ENCODE measurements around the gene CNDP2.
A peak's percentile ranks its signal among the peaks of the same experiment; 100 is the strongest.

The CNDP2 gene

DNA sequence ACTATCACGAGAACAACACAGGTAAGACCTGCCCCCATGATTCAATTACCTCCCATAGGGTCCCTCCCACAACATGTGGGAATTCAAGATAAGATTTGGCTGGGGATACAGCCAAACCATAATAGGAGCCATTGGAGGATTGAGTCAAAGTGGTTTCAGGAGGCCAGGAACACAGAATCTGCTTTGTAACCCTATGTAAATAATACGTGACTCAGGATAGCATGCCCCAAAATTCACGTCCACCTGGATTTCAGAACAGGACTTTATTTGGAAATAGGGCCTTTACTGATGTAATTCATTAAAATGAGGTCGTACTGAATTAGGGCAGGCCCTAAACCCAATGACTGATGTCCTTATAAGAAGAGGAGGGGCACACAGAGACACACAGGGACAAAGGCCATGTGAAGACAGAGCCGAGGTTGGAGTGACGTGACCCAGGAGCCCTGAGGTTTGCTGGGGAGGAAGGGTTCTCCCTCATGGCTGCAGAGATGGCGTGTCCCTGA, 16.0 kb upstream of the CNDP2 start:
- Mint-ChIP-seq H3K4me1 (ENCODE audit: low read depth) (peaks cover 6% of the 10 kb centered on the region), H3K27ac (no peak overlapping the region), H3K4me3 (no peak overlapping the region), H3K27me3 (ENCODE audit: low read depth) (peaks cover 10% of the 10 kb centered on the region), H3K9me3 (no peaks in the 10 kb centered on the region), H3K36me3 (ENCODE audit: low read depth) (no peaks in the 10 kb centered on the region)
- no peak for DNase-seq (ENCODE audit: low spot score)

DNA sequence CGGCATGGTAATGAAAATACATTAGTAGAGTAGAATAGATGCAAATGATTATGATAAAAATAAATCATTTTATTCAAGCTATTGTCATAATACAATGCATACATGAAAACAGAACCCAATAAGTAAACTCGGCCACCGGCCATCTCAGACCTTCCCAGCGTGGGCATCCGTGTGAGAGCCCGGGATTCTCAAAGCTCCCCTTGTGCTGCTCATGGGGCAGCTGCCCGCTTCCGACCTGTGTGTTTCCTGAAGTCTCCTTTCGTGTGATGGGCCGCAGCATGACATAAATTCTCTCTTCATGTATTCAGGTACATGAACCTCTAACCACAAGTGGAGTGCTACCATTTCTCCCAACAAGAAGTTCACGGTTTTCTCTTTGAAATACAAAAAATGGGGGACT, 13.5 kb upstream of the CNDP2 start:
- Mint-ChIP-seq H3K4me3 (no peak overlapping the region), H3K27ac (no peak overlapping the region), H3K36me3 (ENCODE audit: low read depth) (no peaks in the 10 kb centered on the region), H3K27me3 (ENCODE audit: low read depth) (peaks cover 20% of the 10 kb centered on the region), H3K9me3 (no peaks in the 10 kb centered on the region), H3K4me1 (ENCODE audit: low read depth) (peaks cover 10% of the 10 kb centered on the region)
- no peak for DNase-seq (ENCODE audit: low spot score)

DNA sequence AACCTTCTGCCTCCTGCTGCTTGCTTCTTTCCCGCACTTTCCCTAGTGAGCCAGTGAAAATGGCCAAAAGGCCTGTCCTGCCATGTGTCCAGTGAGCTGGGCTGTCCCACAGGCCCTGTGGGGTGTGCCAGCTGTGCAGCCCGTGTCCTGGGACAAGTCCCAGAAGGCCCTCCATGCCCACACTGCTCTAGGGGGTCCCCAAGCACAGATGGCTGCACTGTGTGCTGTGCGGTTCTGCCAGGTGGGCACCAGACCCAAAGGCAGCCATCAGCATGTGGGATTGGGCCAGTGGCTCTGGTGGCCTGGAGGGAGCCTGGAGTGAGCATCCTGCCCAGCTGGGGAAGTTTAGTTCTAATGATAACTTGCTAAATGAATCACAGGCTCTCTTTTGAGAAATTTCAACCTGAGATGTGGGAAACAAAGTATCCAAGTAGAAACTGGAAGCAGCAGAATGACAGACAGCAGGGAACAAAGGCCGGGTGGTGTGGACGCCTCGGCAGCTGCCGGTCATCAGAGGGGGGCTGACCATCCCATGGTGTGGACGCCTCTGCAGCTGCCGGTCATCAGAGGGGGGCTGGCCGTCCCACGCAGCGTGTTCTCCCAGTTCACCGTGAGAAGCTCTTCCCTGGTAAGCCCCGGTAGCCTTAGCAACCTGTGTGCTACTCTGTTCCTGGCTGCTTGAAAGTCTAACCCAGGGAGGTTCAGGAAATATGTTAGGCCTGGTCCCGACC, 9.9 kb upstream of the CNDP2 start:
- DNase-seq (ENCODE audit: low spot score), result no peak
- no peak overlapping the region for H3K27ac Mint-ChIP-seq
- H3K4me3 Mint-ChIP-seq, result no peak overlapping the region
- peaks cover 18% of the 10 kb centered on the region for H3K27me3 Mint-ChIP-seq (ENCODE audit: low read depth)
- no peaks in the 10 kb centered on the region for H3K36me3 Mint-ChIP-seq (ENCODE audit: low read depth)
- no peaks in the 10 kb centered on the region for H3K9me3 Mint-ChIP-seq
- peaks cover 10% of the 10 kb centered on the region for H3K4me1 Mint-ChIP-seq (ENCODE audit: low read depth)

DNA sequence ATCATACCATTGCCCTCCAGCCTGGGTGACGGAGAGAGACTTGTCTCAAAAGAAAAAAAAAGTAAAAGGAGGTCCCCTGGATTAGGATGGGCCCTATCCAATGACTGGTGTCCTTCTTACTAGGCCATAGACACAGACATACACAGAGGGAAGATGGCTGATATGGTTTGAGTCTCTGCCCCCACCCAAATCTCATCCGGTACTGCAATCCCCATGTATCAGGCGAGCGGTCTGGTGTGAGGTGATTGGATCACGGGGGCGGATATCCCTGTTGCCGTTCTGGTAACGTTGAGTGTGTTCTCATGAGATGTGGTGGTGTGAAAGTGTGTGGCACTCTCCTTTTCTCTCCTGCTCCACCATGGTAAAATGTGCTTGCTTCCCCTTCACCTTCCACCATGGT, 7.8 kb upstream of the CNDP2 start:
- peaks cover 10% of the 10 kb centered on the region for H3K4me1 Mint-ChIP-seq (ENCODE audit: low read depth)
- no peak overlapping the region for H3K27ac Mint-ChIP-seq

DNA sequence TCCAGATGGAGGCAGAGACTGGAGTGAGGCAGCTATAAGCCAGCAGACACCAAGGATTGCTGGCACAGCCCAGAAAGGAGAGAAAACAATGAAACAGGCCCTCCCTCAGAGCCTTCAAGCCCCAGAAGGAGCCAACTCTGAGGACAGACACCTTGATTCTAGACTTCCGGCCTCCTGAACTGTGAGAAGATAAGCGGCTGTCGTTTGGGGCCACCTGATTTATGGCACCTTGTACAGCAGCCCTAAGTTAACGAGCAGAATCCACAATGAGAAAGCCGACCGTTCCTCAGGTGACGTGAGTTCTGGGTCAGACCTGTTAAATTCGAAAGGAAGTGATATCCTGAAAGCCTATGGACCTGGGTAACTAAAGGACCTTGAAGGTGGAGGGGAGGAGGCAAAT, 7.3 kb upstream of the CNDP2 start:
- Mint-ChIP-seq H3K27ac (no peak overlapping the region), H3K36me3 (ENCODE audit: low read depth) (no peaks in the 10 kb centered on the region), H3K27me3 (ENCODE audit: low read depth) (peaks cover 25% of the 10 kb centered on the region), H3K4me1 (ENCODE audit: low read depth) (peaks cover 13% of the 10 kb centered on the region), H3K9me3 (no peaks in the 10 kb centered on the region), H3K4me3 (no peak overlapping the region)
- no peak for DNase-seq (ENCODE audit: low spot score)

More for the DNA sequence above, 7.8 kb upstream of the CNDP2 start:
- Mint-ChIP-seq H3K36me3 (ENCODE audit: low read depth) (no peaks in the 10 kb centered on the region), H3K9me3 (no peaks in the 10 kb centered on the region), H3K27me3 (ENCODE audit: low read depth) (peaks cover 21% of the 10 kb centered on the region), H3K4me3 (no peak overlapping the region)
- DNase-seq (ENCODE audit: low spot score), result no peak

DNA sequence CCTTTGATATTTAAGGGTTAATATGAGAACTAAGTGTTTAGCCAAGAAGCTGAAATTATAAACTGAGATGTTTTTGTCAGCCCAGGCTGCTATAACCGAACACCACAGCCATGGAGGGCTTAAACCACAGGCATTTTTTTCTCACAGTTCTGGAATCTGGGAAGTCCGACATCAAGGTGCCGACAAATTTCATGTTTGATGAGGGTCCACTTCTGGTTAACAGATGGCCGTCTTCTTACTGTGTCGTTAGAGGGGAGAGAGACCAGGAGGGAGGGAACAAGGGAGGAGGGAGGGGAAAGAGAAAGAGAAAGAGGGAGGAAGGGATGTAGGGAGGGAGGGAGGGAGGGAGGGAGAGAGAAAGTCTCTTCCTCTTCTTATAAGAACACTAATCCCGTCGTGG, 6.5 kb upstream of the CNDP2 start:
- DNase-seq (ENCODE audit: low spot score), result no peak
- Mint-ChIP-seq H3K4me3 (no peak overlapping the region), H3K9me3 (no peaks in the 10 kb centered on the region), H3K4me1 (ENCODE audit: low read depth) (peaks cover 10% of the 10 kb centered on the region), H3K36me3 (ENCODE audit: low read depth) (no peaks in the 10 kb centered on the region), H3K27me3 (ENCODE audit: low read depth) (peaks cover 25% of the 10 kb centered on the region), H3K27ac (no peak overlapping the region)

DNA sequence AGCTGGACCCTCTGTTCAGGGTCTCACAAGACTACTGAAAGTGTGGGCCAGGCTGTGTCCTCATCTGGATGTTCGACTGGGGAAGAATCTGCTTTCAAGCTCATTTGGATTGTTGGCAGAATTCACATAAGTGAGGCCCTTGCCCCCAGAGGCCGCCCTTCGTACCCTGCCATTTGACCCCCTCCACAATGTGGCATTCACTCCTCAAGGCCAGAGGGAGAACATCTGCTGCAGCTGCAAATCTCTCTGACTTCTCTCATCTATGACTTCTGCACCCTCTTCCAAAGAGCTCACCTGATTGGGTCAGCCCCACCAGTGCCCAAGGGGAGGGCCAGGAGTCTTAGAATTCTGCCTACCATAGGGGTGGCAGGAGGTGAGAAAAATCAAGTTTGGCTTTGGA, 3.9 kb upstream of the CNDP2 start:
- Mint-ChIP-seq H3K9me3 (no peaks in the 10 kb centered on the region), H3K27ac (no peak overlapping the region), H3K36me3 (ENCODE audit: low read depth) (peaks cover 5% of the 10 kb centered on the region), H3K27me3 (ENCODE audit: low read depth) (peaks cover 19% of the 10 kb centered on the region), H3K4me3 (no peak overlapping the region), H3K4me1 (ENCODE audit: low read depth) (peaks cover 12% of the 10 kb centered on the region)
- DNase-seq (ENCODE audit: low spot score), result no peak

DNA sequence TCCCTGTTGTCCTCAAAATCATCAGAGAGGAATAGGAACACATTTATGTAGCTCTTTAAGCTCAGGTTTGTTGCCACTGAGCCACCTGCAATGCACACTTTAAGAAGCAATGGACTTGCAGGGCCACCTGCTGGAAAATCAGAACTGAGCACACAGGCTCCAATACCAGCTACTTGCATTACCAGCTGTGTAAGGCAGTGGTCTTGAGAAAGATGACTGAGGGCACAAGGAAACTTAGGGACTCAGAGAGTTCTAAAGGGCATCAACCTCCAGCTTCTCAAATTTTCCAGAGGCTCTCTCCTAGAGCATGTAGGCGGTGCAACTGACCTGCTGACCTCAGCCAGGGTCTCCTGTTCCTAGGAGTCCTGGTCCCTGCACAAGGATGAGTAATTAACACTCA, 2.5 kb upstream of the CNDP2 start:
- no peaks in the 10 kb centered on the region for H3K9me3 Mint-ChIP-seq
- peaks cover 19% of the 10 kb centered on the region for H3K27me3 Mint-ChIP-seq (ENCODE audit: low read depth)
- H3K36me3 Mint-ChIP-seq (ENCODE audit: low read depth), result peaks cover 11% of the 10 kb centered on the region
- no peak overlapping the region for H3K4me3 Mint-ChIP-seq
- no peak overlapping the region for H3K27ac Mint-ChIP-seq
- H3K4me1 Mint-ChIP-seq (ENCODE audit: low read depth), result peaks cover 23% of the 10 kb centered on the region
- DNase-seq (ENCODE audit: low spot score), result peak; percentile 43

DNA sequence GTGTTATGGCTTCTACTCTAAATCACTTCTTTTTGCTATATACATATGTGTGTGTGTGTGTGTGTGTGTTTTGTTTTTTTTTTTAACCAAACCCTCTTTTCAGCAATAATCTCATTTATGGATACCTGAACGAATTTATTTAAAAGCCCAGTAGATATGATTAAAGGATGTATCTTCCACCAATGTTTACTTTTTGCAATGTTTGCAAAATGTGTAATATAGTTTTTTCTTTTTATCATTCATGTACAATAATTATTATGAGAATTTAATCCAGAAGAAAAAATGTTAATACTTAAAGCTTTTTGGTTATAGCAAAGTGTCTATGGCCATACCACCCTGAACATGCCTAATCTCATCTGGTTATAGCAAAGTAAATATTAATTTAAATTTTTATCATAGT, 1.6 kb upstream of the CNDP2 start:
- Mint-ChIP-seq H3K9me3 (no peaks in the 10 kb centered on the region), H3K27ac (no peak overlapping the region), H3K4me3 (peak overlapping the region; percentile 26), H3K4me1 (ENCODE audit: low read depth) (peaks cover 28% of the 10 kb centered on the region), H3K36me3 (ENCODE audit: low read depth) (peaks cover 11% of the 10 kb centered on the region), H3K27me3 (ENCODE audit: low read depth) (peaks cover 19% of the 10 kb centered on the region)
- no peak for DNase-seq (ENCODE audit: low spot score)

DNA sequence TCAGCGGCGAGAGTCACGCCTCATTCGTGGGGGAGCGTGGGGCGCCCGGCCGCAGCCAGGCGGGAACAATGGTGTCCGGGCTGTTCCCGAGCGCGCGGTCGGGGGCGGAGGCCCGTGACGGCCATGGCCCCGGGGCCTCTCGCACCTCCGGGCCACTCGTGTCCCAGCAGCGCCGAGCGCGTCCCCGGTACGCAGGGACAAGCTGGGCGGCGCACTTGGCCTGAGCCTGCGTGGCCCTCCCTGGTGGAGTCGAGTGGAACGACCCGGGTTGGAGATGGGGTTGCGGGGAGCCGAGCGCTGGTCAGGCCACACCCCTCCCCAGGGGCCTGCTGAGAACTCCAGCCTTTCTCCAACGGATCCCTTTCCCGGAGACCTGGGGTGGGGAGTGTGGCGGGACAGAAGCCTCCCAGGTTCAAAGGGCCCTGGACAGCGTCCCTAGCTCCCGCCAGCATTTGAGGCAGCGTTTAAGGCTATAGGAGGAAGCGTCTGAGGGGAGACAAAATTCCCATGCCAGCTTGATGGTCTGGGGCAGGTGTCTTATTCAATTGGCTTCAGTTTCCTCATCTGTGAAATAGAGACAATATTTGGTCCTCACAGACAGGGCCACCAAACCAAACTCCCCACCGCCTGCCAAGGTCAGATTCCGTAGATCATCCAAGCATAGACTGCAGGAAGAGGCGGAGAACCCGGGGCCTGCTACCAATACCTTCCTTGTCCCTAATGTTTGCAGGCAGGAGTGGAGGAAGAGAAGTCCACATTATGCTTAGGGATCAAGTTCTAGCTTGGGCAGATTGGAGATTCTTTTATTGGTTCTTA, 553 bp downstream of the CNDP2 start:
- Mint-ChIP-seq H3K4me3 (peak overlapping the region; percentile 89), H3K27ac (peak overlapping the region; percentile 92), H3K27me3 (ENCODE audit: low read depth) (peaks cover 17% of the 10 kb centered on the region), H3K9me3 (no peaks in the 10 kb centered on the region), H3K36me3 (ENCODE audit: low read depth) (peaks cover 29% of the 10 kb centered on the region), H3K4me1 (ENCODE audit: low read depth) (peaks cover 43% of the 10 kb centered on the region)
- no peak for DNase-seq (ENCODE audit: low spot score)

DNA sequence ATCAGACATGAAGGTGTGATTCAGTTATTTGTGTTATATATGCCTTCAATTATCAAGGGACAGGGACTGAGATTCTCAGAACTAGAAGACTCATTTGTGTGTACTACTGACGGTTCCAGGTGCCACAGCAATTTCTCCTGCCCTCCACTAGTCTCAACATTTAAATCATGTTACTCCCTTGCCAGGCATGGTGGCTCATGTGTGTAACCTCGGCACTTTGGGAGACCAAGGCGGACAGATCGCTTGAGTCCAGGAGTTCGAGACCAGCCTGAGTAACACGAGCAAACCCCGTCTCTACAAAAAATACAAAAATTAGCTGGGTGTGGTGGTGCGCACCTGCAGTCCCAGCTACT, 1.1 kb downstream of the CNDP2 start:
- H3K4me1 Mint-ChIP-seq (ENCODE audit: low read depth), result peaks cover 43% of the 10 kb centered on the region

DNA sequence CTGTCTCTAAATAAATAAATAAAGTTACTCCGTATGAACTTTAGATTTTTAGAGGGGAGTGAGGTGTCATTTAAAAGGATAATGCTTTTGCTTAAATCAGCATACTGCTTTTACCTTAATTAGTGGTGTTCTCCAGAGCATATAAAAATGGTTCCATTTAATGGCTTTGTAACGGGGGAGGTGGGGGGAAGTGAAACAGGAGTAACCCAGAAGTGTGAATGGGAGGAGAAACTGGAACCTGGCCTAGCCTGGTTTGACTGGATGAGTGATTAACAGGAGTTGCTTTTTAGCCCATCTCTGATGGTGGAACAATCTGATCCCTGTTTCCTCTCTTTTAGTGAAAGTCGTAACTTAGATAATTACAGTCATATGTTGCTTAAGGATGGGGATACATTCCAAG, 1.6 kb downstream of the CNDP2 start:
- H3K4me1 Mint-ChIP-seq (ENCODE audit: low read depth), result peaks cover 43% of the 10 kb centered on the region
- DNase-seq (ENCODE audit: low spot score), result no peak
- peaks cover 10% of the 10 kb centered on the region for H3K27me3 Mint-ChIP-seq (ENCODE audit: low read depth)
- peak overlapping the region; percentile 89 for H3K4me3 Mint-ChIP-seq
- no peaks in the 10 kb centered on the region for H3K9me3 Mint-ChIP-seq
- peaks cover 37% of the 10 kb centered on the region for H3K36me3 Mint-ChIP-seq (ENCODE audit: low read depth)
- H3K27ac Mint-ChIP-seq, result peak overlapping the region; percentile 62

More for the DNA sequence above, 1.1 kb downstream of the CNDP2 start:
- Mint-ChIP-seq H3K27ac (peak overlapping the region; percentile 62), H3K36me3 (ENCODE audit: low read depth) (peaks cover 34% of the 10 kb centered on the region), H3K9me3 (no peaks in the 10 kb centered on the region), H3K4me3 (peak overlapping the region; percentile 89), H3K27me3 (ENCODE audit: low read depth) (peaks cover 12% of the 10 kb centered on the region)
- DNase-seq (ENCODE audit: low spot score), result no peak

DNA sequence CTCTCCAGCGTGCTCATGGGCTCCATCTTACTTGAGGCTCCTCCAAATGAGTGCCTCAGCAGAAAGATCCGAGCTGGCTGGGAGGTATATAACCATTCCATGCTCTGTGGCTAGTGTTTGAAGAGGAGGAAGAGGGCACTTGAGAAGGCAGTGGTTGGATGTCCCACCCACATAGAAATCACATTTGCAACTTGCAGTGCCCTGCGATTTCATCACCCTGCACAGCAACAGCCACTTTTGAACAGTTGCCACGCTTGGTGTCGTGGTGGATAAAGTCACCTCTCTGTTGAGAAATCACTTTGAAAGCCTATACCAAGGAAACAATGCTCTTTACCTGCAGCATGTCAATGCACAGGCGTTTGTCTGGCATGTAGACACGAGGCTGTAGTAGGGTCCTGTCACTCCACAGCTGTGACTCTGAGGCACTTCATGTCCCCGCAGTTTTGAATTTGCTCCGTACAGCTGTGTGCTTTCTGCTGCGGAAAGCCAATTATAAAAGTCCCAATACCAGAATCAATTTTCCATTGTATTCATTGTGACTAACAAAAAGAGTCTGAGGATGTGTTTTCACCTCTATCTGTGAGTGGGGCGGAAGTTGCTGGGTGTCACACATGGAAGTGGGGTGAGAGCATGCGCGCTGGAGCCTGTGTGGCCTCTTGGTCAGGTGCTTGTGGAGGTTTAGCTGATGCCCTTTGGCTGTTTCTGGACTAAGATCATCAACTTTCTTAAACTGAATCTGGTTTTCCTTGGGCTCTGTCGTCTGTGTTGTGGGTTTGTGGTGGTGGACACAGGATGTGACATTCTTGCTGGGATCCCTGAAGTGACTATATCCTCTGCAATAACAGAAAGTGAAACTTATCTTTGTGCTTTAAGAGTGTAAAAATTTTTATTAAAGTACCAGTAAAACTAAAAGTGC, 2.8 kb downstream of the CNDP2 start:
- Mint-ChIP-seq H3K4me3 (peak overlapping the region; percentile 89), H3K27ac (peak overlapping the region; percentile 95), H3K9me3 (no peaks in the 10 kb centered on the region), H3K36me3 (ENCODE audit: low read depth) (peaks cover 44% of the 10 kb centered on the region), H3K4me1 (ENCODE audit: low read depth) (peaks cover 40% of the 10 kb centered on the region), H3K27me3 (ENCODE audit: low read depth) (peaks cover 7% of the 10 kb centered on the region)
- peak; percentile 88 for DNase-seq (ENCODE audit: low spot score)

Data from T-helper 2 cell treated with Interferon-gamma antibody and Interleukin-4, amounts not matched to agents 5 μg/mL and 100 μg/mL, for 36 hours (primary cell).